GM19023 (cell line): ENCODE data around the gene PYGB.
"Not testable (repeated sequence)": the region's sequence is repeated elsewhere in the genome, so short reads cannot be mapped to it uniquely, and the experiment has no call there.

Experiments used
- ATAC-seq: cut with Tn5 transposase; IDR thresholded peaks from one replicate; pipeline ENCODE4 v1.9.1; 2021; ENCODE audit warnings: mild to moderate bottlenecking, moderate library complexity; ENCODE audit not compliant: unreplicated experiment

Gene PYGB

DNA sequence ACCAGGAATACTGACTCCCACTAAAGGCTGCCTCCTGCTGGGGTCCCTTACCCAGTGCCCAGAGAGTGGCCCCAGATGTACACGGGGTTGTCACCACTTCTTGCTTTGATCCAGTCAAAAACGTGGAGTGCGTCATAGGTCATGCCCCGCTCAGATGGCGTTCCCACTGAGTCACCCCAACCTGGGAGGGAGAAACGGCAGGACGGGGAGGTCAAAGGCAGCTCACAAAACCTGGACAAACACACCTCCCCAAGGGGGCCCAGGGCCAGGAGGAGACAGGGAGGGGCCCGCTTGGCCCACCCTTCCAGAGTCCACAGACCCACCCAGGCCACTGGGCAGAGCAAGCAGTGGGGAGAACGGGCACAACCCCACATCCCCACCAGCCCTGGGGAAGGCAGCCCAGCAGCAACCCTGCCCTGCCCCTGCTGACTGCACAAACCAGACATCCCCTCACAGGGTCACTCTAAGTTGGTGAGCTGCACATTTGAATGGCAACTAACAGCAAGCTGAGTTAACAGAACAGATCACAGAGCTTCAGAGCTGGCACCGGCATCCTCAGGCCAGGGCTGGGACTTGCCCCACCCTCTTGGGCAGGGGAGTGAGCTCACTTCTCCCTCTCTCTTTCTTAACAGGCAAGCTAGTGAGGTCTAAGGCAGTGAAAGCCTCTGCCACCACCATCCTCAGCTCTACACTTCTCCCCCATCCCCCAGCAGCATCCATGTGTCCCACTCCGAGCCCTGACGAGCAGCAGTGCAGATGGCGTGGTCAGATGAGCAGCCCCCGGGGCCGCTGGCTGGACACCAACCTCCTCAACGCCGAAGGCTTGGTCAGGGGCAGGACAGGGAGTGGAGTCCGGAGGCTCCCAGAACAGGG lies 61.7 kb downstream of the PYGB start:
- ATAC-seq, result peak; percentile 21

- ATAC-seq, result peak; percentile 90
Measured at GRCh38 chr20:25310268-25310920, 62.5 kb downstream of the PYGB start.

- no peak for ATAC-seq
Measured at GRCh38 chr20:25310921-25311728, 63.2 kb downstream of the PYGB start.

DNA sequence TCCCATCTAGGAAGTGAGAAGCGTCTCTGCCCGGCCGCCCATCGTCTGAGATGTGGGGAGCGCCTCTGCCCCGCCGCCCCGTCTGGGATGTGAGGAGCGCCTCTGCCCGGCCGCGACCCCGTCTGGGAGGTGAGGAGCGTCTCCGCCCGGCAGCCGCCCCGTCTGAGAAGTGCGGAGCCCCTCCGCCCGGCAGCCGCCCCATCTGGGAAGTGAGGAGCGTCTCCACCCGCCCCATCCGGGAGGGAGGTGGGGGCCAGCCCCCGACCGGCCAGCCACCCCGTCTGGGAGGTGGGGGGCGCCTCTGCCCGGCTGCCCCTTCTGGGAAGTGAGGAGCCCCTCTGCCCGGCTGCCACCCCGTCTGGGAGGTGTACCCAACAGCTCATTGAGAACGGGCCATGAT lies 64.8 kb downstream of the PYGB start:
- not testable (repeated sequence) for ATAC-seq

DNA sequence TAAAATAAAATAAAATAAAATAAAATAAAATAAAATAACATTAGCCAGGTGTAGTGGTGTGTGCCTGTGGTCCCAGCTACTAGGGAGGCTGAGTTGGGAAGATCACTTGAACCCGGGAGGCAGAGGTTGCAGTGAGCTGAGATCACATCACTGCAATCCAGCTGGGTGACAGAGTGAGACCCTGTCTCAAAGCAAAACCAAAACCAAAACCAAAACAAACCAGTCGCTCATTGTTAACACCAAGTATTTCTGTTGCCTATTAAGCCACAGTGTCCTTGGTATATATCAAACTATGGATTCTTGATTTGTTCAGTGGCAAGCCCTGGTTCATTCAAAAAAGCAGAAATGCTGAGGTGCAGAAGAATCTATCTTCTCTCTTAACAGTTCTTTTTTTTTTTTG lies 65.7 kb downstream of the PYGB start:
- ATAC-seq, result no peak

- no peak for ATAC-seq
Measured at GRCh38 chr20:25314497-25315417, 66.9 kb downstream of the PYGB start.

GRCh38 chr20:25315418-25316210 lies 67.7 kb downstream of the PYGB start:
- no peak for ATAC-seq

- no peak for ATAC-seq
Measured at GRCh38 chr20:25316506-25317190, 68.8 kb downstream of the PYGB start.

DNA sequence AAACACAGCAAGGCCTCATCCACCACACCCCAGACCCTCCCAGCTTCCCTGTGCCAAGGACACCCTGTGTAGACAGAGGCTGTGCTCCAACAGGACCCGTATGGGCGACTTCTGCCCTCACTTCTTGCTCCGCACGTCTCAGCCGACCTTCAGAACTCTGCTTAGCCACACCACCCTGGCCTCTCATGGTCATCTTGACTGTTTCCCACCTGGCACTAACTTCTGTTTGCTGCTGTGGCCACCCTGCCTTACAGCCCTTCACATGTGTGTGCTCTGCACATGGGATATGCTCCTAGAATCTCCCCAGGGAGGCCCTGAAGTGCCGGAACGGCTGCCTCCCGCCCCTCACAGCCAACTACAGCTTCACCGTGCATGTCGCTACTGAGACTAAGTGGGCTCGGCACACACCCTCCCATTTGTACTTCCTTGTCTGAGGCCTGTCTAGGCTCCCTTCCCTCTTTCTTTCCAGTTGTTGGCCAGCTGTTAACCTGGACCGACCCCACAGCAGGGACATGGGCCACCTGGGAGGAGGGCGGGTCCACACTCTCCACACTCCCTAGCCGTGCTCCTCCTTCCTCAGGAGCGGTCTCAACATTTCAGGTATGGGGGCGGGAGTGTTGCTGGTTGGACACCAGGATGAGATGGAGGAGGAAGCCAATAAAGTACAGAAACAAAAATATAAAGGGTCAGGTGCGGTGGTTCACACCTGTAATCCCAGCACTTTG lies 69.6 kb downstream of the PYGB start:
- ATAC-seq, result no peak

DNA sequence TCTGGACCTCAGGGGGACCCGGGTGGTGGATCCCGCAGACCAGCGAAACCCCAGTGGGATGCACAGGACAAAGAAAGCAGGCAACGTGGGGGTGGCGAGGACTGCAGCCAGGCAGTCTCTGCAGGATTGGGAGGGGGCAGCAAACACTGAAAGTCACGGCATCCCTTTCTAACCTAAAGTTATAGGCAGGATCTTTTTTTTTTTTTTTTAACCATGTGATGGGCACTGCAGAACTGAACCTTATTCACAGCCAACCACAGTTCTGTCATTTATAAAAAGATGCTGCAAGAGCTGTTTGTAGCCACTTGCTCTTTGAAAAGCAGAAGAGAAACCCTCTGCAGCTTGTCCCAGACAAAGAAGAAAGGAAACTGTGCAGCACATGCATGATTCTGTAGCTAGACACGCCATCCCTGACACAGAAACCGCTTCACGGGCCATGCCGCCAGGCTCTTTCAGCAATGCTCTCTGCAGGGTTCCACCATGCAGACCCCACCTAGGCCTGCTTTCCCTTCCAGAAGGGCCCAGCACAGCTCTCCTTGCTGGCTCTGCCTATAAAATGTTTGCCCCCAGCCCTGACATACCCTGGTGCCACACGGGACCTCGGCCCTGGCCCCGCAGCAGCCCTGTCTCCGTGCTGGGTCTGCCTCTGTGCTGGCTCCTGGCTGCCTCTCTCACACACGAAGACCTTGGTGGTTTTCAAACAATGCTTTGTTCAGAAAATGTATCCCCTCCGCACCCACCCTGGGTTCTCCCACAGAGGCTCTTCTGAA lies 70.8 kb downstream of the PYGB start:
- ATAC-seq, result peak; percentile 92

DNA sequence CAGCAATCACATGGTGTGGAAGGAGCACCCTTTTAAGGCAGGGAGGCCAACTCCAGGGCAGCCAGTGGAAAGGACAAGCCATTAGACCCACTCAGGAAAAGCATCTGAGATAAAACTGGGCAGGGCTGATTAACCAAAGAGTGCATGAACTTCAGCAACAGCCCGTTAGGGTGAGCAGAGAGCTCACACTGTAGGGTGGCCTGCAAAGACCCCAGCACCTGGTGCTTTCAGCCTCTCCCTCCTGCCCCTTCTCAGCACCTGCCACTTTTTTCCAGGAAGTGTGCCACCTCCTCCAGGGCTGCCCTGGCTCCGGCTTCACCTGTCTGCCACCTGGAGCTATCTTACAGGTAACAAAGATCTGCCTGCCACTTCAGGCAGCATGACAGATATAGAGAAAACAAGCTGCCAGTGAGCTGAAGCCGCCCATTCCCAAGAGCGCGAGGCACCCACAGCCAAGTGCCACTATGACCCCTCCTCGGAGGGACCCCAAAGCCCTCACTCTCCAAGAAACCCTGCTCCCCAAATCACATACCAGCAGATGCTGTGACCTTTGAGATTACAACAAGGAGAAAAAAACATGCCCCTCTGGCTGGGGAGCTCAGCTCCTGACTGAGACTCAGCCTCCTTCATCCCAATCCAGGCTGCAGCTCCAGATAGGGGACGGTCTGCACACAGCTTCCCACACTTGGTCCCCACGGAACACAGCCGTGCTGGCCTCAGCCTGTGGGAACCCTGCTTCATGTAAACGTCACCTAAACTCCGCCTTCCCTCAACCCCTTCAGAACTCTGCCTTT lies 71.6 kb downstream of the PYGB start:
- peak; percentile 10 for ATAC-seq

GRCh38 chr20:25320035-25320800 lies 72.3 kb downstream of the PYGB start:
- ATAC-seq, result no peak

DNA sequence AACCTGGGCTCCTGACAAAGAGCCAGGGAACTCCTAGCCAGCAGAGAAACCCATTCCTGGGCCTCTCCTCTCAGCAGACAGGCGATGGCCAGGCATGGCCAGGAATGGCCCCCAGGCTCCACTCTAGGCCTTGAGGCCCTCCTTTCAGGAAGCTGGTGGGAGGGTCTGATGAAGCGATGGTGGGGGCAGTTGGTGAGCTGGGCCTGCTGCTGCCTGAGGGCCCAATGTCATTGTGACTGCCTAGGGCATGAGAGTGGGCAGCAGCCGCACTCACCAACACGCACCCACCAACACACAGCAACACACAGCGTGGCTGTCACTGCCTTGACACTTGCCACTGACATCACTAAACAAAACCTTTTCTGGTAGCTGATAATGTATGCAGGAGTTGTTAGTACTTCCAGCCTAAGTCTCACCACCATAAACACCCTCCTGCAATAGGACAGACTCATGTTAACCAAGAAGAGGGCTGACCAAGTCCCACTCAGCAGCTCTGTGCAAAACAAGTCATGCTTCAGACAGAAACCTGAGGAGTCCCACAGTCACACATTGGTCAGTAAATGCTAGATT lies 73.5 kb downstream of the PYGB start:
- no peak for ATAC-seq

- ATAC-seq, result no peak
Measured at GRCh38 chr20:25321991-25322390, 74.1 kb downstream of the PYGB start.

DNA sequence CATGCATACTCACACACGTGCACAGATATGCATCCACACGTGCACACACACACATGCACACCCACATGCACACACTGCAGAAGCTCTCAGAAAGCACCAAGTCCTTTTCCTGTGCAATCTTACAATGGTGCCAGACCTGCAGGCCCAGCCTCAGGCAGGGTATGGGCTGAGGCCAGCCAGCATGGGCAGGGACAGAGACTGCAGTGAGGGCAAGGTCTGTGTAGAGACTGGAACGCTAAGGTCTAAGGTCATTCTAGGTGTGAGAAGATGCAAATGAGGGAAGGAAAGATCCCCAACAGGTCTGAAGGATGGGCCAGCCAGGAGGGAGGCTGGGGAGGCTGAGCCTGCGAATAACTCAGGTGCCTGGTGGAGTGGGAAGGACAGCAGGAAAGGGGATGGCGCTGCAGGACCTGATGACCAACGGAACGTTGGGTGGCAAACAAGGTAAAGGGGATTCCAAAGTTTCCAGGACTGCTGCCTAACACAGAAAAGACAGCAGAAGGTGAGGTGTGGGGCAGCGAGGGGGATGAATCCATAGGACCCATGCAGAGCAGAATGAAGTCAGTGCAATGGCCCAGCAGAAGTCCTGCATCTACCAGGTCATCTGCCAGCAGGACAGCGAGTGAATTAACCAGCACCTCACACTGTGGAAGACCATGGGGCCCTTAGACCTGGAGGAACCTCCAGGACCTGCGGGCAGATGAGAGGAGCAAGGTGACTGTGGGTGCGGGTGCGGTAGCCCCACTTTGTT lies 75.8 kb downstream of the PYGB start:
- no peak for ATAC-seq
